ENCODE results near the gene DUSP6.

Gene DUSP6

GRCh38 chr12:89373763-89374572 is 21.7 kb upstream of the DUSP6 start:
- DNase-seq, result no peak

- DNase-seq, result no peak
Measured at GRCh38 chr12:89372584-89373370, 20.5 kb upstream of the DUSP6 start.

GRCh38 chr12:89370850-89371249 is 18.5 kb upstream of the DUSP6 start:
- DNase-seq, result no peak

GRCh38 chr12:89370421-89370831 is 18.1 kb upstream of the DUSP6 start:
- DNase-seq, result no peak

GRCh38 chr12:89369166-89369565 is 16.9 kb upstream of the DUSP6 start:
- no peak for DNase-seq

- DNase-seq, result no peak
Measured at GRCh38 chr12:89368391-89368790, 16.1 kb upstream of the DUSP6 start.

- DNase-seq, result no peak
Measured at GRCh38 chr12:89366676-89367364, 14.5 kb upstream of the DUSP6 start.

GRCh38 chr12:89364631-89365030 is 12.3 kb upstream of the DUSP6 start:
- DNase-seq, result no peak

GRCh38 chr12:89364058-89364457 is 11.8 kb upstream of the DUSP6 start:
- no peak for DNase-seq

- no peak for DNase-seq
Measured at GRCh38 chr12:89363582-89363981, 11.3 kb upstream of the DUSP6 start.

- no peak for DNase-seq
Measured at GRCh38 chr12:89363084-89363483, 10.8 kb upstream of the DUSP6 start.

GRCh38 chr12:89359615-89360014 is 7.3 kb upstream of the DUSP6 start:
- no peak for DNase-seq

GRCh38 chr12:89358805-89359204 is 6.5 kb upstream of the DUSP6 start:
- no peak for DNase-seq

- no peak for DNase-seq
Measured at GRCh38 chr12:89357297-89357730, 5.0 kb upstream of the DUSP6 start.

GRCh38 chr12:89356069-89356665 is 3.9 kb upstream of the DUSP6 start:
- DNase-seq, result no peak

- no peak for DNase-seq
Measured at GRCh38 chr12:89355243-89356068, 3.2 kb upstream of the DUSP6 start.

- DNase-seq, result no peak
Measured at GRCh38 chr12:89354612-89355067, 2.3 kb upstream of the DUSP6 start.

- peak; percentile 34 to 51 (median 40) for DNase-seq
Measured at GRCh38 chr12:89353823-89354611, 1.7 kb upstream of the DUSP6 start.

GRCh38 chr12:89353188-89353822 is 1.0 kb upstream of the DUSP6 start:
- DNase-seq, result peak in 2 of 4 experiments; percentile 6 to 26

- DNase-seq, result no peak
Measured at GRCh38 chr12:89352242-89352491, 134 bp downstream of the DUSP6 start.

All from activated CD4-positive, CD25-positive, alpha-beta regulatory T cell (primary cell).